GM21423 (cell line): ENCODE data around the gene TTLL11.
"Not testable (repeated sequence)": the region's sequence is repeated elsewhere in the genome, so short reads cannot be mapped to it uniquely, and the experiment has no call there.

Source experiments
- ATAC-seq: cut with Tn5 transposase; IDR thresholded peaks from one replicate; pipeline ENCODE4 v1.9.1; 2021; ENCODE audit warnings: mild to moderate bottlenecking, moderate library complexity; ENCODE audit not compliant: unreplicated experiment

The TTLL11 gene

DNA sequence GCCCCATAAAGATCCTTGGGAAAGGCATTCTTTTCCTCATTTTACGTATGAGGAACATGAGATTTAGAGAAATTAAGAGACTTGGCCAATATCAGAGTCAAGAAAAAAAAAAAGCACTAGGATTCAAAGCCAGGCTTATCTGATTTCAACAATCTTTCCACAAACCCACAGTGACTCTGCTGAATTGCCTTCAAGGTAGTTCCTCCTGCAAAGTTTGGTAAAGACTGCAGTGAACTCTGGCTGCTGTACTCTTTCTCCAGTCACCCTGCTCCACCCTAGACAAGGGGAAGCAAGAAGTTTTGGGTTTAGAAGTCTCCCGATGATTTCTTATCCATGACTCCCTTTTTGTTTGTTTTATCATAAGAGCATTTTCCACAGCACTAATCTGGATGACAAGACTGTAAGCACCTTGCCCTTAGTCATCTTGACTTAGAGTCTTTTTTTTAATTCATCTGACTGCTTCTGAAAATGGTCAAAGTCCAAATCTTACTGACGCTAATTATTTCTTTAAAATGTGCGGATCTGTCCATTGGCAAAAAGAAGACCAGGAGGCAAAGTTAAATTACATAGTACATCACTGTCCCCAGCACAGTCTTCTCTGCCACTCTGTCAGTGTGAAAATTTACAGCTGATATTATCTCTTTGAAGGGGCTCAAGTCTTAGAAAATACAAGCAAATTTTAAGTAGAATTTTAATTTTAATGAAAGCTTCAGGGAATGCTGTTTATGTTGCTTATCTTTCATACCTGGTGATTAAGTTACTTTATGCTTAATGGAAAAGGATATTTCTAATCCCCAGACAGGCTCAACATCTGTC is 180.1 kb downstream of the TTLL11 start:
- no peak for ATAC-seq

DNA sequence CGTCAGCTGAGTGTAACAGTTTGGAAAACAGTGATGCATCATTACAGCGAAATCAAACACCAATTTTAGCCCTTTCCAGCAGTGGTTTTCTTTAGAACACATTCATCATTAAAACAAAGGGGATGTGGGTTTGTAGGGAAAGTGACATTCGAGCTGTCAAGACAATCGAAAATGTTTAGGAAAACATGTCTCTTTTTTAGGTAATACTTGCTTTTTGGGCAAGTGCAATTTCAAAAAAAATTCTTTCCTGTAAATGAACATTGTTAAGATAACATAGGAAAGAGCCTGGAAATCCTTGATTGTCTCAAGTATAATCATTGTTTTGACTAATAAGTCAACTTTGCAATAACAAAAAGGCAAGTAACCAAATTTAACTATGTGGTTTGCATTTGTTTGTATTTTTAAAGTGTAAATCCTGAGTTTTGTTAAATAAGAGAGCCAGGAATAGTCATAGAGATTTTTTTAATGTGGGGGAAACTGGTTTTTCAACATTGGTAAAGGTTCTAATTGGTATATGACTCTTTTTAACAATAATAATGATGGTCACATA is 182.5 kb downstream of the TTLL11 start:
- no peak for ATAC-seq

DNA sequence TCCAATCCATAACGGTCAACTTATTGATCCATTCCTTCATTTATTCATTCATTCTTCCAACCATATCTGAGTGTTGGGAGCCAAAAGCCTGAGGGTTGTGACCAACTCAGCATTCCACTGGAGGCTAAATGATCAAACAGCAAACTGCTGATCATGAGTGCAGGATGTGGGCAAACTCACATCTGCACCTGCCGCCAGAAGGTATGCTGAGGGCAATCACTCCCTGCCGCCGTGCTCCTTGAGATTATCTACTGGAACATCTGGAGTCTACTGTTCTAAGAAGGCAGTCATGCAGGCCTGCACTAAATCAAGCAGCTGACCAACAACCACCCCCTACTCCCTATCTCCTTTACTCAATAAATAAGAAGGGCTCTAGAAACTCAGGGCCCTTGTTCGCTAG is 184.0 kb downstream of the TTLL11 start:
- no peak for ATAC-seq

DNA sequence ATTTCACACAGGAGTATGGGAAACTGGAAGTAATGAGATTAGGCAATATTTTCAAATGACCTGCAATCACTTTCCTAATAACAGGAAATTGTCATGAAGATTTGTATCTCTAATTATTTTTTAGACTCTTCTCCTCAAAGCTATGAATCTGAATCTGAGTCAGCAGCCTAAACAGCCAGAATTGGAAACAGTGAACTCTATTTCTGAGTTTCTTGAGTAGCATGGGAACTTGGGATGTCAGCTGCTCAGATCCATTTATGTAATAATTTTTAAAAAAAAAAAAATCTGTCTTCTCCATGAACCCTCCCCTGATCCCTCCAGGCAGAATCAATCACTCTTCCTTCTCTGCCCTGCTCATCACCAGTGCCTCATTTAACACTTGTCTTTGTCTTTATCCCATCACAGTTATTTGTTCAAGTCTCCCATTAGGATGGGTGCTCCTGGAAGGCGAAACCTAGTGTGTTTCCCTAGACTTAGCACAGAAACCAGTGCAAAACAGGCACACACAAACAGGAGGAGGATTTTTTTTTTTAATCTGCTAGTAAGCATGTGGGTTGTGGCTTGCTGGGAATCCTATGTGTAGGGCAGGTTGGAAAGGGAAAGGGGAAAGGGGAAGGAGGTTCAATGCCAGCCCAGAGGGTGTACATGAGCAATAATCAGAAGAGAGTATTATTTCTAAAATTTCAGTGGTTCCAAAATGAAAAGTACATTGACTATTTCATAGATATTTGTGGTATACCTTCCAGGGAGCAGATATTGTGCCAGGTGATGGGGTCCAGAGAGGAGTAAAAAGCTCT is 186.8 kb downstream of the TTLL11 start:
- ATAC-seq, result no peak

DNA sequence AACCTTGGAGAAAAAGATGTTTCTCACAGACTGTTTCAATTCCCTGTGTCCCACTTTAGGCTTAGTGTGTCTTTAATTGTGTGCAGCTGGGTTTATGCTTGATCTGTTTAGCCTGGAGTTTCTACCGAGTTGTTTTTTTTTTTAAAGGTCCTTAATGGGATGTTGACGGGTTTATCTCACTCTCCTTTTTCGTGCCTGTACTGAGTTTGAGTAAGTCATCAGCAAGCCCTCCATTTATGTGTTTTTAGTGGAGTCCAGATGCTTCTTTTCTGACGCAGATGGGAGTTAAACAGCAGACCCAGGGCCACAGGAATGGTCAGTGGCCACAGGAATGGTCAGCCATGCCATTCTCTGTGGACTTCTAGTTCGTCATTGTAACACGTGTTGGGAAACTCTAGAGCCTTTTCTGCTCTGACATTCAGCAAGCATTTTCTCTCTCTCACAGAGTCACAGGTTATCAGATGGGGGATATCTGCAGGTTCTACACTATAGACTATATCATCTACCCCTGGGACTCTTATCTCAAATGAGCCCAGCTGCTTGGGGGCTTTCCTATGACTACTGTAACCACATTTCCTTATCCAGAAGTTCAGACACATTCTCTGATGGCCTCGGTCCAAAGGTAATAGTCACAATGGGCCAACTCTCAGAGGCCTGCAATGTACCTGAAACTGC is 190.5 kb downstream of the TTLL11 start:
- ATAC-seq, result peak; percentile 44

DNA sequence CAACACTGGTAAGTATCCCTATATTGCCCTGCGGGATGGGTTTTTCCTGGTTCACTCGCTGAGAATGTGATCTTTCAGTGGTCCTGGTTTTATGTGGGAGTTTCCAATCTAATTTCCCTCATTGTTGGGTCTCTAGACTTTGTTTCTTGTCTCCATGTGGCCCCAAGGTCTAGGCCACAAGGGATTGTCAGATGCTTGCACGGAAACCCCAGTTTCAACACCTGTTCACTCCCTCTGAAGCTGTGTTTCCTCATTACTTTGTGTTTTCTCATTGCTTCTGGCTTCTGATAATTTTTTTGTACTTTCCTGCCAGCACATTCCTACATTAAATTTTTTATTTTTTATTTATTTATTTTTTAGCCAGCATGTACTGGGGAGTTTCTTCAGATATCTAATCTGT is 191.5 kb downstream of the TTLL11 start:
- ATAC-seq, result no peak

DNA sequence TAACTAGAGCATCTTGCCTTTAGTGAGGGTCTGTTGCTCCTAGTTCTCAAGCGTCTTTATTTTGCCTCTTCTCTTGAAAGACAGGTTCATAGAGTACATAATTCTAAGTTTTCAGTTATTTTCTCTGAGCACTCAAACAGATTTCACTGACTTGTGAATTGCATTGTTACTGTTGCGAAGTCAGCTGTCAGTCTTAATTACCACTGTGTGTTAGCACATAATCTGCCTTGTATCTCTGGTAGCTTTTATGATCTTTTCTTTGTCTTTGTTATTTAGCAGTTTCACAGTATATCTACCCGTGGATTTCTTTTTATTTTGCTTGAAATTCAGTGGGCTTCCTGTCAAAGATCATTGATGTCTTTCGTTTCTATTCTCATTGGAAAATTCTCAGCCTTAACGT is 192.9 kb downstream of the TTLL11 start:
- ATAC-seq, result no peak

GRCh38 chr9:121898856-121899255 is 194.3 kb downstream of the TTLL11 start:
- ATAC-seq, result no peak

- no peak for ATAC-seq
Measured at GRCh38 chr9:121897140-121897539, 196.0 kb downstream of the TTLL11 start.

- no peak for ATAC-seq
Measured at GRCh38 chr9:121896545-121896943, 196.6 kb downstream of the TTLL11 start.

- ATAC-seq, result no peak
Measured at GRCh38 chr9:121895818-121896544, 197.1 kb downstream of the TTLL11 start.

DNA sequence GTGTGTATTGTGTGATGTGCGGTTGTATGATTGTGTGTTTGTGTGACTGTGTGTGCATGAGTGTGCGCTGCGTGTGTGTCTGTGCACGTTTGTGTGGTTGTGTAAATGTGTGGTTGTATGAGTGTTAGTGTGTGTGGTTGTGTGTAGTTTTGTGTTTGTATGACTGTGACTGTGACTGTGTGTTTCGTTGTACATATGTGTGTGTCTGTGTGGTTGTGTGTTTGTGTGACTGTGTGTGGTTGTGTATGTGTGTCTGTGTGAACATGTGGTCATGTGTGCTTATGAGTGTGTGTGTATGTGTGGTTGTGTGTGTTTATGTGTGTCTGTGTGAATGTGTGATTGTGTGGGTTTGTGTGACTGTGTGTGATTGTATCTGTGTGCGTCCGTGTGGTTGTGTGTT is 197.8 kb downstream of the TTLL11 start:
- ATAC-seq, result no peak

DNA sequence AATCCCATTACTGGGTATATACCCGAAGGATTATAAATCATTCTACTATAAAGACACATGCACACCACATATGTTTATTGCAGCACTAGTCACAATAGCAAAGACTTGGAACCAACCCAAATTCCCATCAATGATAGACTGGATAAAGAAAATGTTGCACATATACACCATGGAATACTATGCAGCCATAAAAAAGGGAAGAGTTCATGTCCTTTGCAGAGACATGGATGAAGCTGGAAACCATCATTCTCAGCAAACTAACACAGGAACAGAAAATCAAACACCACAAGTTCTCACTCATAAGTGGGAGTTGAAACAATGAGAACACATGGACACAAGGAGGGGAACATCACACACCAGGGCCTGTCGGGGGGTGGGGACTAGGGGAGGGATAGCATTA is 198.7 kb downstream of the TTLL11 start:
- not testable (repeated sequence) for ATAC-seq

- no peak for ATAC-seq
Measured at GRCh38 chr9:121893786-121894185, 199.3 kb downstream of the TTLL11 start.

DNA sequence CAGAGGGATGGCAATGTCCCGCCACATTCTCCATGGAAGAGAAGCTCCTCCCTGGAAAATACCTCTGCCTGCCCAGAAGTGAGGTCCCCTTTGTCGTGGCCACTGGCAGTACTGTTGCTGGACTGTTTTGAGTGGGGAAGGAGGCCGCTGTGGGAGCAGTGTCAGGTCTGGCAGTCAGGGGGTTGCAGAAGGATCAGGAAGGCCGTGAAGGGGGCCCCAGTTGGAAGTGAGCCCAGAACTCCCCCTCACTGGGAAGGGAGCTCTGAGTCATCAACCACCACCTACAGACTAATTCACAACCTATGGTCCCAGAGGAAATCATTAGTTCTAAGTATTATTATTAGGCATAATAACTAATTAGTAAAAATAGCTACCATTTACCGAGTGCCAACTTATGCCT is 200.4 kb downstream of the TTLL11 start:
- ATAC-seq, result no peak

DNA sequence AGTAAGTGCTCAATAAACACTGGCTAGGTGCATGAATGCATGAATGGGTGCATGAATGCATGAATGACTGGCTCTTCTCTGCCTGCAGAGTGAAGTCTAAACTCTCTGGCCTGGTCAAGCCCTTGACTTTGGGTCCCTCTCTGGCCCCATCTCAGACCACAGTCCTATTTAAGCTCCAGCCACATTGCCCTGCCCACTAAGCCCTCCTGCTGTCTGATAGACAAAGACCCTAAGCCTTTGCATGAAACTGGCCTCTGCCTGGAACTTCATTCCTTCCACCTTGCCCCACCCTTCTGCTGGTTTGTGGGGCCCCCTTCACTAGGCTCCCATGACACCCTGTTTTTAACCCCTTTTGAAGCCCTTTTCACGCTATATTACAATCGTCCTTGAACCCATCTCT is 202.4 kb downstream of the TTLL11 start:
- ATAC-seq, result no peak

GRCh38 chr9:121889990-121890563 is 203.0 kb downstream of the TTLL11 start:
- ATAC-seq, result no peak

DNA sequence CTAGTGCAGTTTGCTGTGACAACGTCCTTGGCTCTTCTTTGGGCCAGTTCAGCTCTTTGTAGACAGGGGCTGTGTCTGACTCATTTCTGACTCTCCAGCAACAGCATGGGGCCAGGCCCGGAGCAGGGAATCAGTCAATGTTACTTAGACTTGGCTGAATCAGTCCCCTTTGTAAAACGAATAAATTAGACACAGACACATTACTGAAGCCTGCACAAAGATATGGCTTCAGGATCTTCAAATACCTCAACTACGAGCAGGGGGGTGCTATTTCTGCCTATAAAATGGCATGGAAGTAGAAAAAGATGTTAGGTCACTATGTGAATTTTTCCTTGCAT is 204.7 kb downstream of the TTLL11 start:
- no peak for ATAC-seq

GRCh38 chr9:121887553-121888437 is 205.3 kb downstream of the TTLL11 start:
- no peak for ATAC-seq
